IPS-NIHi7 (cell line): Measurements from ENCODE around the gene BMS1.
"Not testable (repeated sequence)": the region's sequence is repeated elsewhere in the genome, so short reads cannot be mapped to it uniquely, and the experiment has no call there.

Source experiments
- DNase-seq: peaks from one replicate; pipeline ENCODE4 v3.0.0; 2012; ENCODE audit warnings: mixed read lengths; ENCODE audit errors: extremely low spot score

Gene BMS1

GRCh38 chr10:42782446-42783180, at the start of gene BMS1:
Gene BMS1, plus strand, starts transcription at chr10:42782795. Its CDS starts 1,600 bp downstream, at chr10:42784395.
- peak; percentile 91 for DNase-seq

- no peak for DNase-seq
Measured at GRCh38 chr10:42734536-42734935, 48.1 kb upstream of the BMS1 start.

DNA sequence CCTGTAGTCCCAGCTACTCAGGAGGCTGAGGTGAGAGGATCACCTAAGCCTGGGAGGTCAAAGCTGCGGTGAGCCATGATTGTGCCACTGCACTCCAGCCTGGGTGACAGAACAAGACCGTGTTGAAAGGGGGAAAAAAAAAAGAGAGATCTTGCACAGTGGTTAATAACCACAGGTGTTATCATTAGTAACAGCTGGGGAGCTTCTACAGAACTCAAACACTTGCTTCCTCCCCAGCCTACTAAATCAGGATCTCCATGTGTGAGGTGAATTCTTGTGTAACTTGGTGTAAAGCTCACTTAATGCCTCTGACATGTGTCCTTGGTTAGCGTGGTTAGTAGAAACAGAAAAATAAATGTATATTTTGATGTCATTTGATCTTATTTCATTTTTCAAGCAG, 43.9 kb upstream of the BMS1 start:
- DNase-seq: no peak

GRCh38 chr10:42741536-42741935, 41.1 kb upstream of the BMS1 start:
- not testable (repeated sequence) for DNase-seq

- no peak for DNase-seq
Measured at GRCh38 chr10:42743697-42744096, 38.9 kb upstream of the BMS1 start.

GRCh38 chr10:42744134-42744701, 38.4 kb upstream of the BMS1 start:
- DNase-seq: no peak

DNA sequence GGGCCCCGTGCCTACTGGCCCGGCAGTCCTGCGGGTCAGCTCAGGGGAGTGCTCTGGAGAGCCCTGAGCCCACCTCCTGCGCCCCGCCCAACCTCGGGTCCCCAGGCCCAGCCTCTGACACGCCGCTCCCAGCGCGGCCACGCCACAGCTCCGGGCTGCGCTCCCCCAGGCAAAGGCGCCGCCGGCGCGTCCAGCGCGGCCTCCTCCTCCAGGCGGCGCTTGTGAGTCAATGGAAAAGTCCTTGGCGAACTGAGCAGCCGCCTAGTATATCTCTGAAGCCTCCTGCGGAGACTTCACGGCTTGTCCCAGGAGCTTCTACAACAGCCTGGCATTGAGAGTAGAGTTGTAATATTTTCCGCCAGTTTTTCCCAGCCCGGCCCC, 29.5 kb upstream of the BMS1 start:
- DNase-seq: peak; percentile 87

GRCh38 chr10:42753507-42754154, 29.0 kb upstream of the BMS1 start:
- DNase-seq: peak; percentile 18

- peak; percentile 56 for DNase-seq
Measured at GRCh38 chr10:42754155-42755027, 28.2 kb upstream of the BMS1 start.

GRCh38 chr10:42755028-42755451, 27.6 kb upstream of the BMS1 start:
- DNase-seq: peak; percentile 58

- no peak for DNase-seq
Measured at GRCh38 chr10:42755556-42756093, 27.0 kb upstream of the BMS1 start.

GRCh38 chr10:42767906-42768305, 14.7 kb upstream of the BMS1 start:
- DNase-seq: no peak

DNA sequence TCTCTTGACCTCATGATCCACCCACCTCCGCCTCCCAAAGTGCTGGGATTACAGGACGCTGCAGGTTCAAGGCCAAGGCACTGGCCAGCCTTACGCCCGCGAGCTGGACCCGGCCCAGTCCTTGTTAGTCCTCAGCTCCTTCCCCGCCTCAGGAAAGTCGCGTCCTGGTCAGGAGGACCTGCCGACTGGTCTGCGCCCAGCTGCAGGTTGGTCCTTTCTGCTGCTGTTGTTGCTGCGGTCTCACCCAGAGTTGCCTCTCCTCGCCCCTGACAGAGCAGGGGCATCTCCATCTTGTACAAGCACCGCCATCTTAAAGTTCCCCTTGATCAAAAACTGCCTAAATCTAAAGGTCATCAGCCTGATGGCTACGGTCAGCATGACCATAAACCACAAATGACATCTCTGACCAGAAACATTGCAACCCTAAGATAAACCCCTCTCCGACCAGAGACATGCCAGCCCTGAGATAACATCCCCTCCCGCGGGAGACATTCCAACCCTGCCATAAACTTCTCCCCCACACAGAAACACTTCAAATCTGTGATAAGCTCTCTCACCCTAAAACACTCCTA, 13.9 kb upstream of the BMS1 start:
- DNase-seq: no peak

GRCh38 chr10:42769173-42769572, 13.4 kb upstream of the BMS1 start:
- DNase-seq: no peak

DNA sequence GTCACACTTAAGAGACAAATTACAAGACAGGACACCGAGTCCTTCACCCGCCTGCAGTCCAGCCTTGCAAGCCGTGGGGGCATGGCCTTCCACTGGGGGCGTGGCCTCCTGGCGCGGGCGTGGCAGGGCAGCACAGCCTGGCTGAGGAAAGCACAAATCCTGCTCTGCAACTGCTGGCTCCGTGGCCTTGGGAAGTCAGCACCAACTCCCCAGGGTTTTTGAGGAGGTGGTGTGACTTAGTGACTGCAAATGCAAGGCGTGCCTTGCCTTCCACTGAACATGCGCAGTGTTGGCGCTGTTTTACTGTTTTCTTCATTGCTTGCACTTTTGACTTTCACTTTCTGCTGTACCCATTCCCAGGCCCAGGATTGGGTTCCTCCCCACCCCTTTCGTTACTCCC, 12.9 kb upstream of the BMS1 start:
- DNase-seq: no peak

GRCh38 chr10:42776681-42777080, 5.9 kb upstream of the BMS1 start:
- no peak for DNase-seq

GRCh38 chr10:42780456-42780855, 2.1 kb upstream of the BMS1 start:
- no peak for DNase-seq

GRCh38 chr10:42781893-42782445, 626 bp upstream of the BMS1 start:
- no peak for DNase-seq

- no peak for DNase-seq
Measured at GRCh38 chr10:42783181-42783549, 570 bp downstream of the BMS1 start.

DNA sequence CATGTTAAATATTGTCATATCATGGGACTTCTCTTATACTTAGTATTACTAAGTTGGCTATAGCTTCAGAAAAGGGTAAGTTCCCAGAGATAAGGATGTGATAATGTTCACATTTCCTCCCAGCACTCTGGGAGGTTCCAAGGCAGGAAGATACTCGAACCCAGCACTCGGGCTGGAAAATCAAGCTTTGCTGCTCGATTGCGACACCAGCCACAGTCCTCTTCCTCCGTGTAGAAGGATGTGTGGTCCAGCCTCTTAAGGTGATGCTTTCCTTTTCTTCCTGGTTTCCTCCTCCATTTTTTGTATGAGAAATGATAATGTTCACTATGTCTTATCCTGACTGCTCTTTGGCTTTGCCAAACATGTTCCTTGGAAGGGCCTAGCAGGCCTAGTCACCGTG, 3.2 kb downstream of the BMS1 start:
- DNase-seq: no peak

GRCh38 chr10:42790835-42791234, 8.2 kb downstream of the BMS1 start:
- DNase-seq: no peak
